Tibial nerve (tissue), 3 donors: Measurements from ENCODE around the gene SLU7.
"Not testable (repeated sequence)": the region's sequence is repeated elsewhere in the genome, so short reads cannot be mapped to it uniquely, and the experiment has no call there.

Experiments
- EP300 ChIP-seq, 2 donors: sonication (generic); formaldehyde crosslinking; IDR thresholded peaks; one replicate each; pipeline ENCODE4 v1.6.1; 2017; ENCODE audit warnings: antibody characterized with exemption in 2 of 2, mild to moderate bottlenecking in 1 of 2
- POLR2A ChIP-seq, 2 donors: fragments of 450-650 bp; IDR thresholded peaks; one replicate each; pipeline ENCODE4 v1.6.1; 2017; ENCODE audit warnings: antibody characterized with exemption in 2 of 2, mild to moderate bottlenecking in 2 of 2, moderate library complexity in 2 of 2

DNA sequence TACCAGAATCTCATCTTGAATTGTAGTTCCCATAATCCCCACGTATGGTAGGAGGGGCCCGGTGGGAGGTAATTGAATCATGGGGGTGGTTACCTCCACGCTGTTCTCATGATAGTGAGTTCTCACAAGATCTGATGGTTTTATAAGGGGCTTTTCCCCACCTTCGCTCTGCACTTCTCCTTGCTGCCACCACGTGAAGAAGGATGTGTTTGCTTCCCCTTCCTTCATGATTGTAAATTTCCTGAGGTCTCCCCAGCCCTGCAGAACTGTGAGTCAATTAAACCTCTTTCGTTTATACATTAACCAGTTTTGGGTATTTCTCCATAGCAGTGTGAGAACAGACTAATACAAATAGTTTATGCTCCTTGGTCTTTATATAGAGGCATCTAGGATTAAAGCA is 17.8 kb upstream of the SLU7 start:
- TF ChIP-seq EP300, POLR2A (IDR thresholded peaks at IDR 0.05): not testable (repeated sequence)
